Kidney (tissue), 14 donors: ENCODE measurements around the gene DUSP23. TPM values are rescaled to one million over a fixed set of nuclear protein-coding genes. Genes with fewer than 3 reads are reported as not detected.
A peak's percentile ranks its signal among the peaks of the same experiment; 100 is the strongest.

Experiments
- DNase-seq, 5 donors: peaks; one replicate each; pipeline ENCODE4 v3.0.0-alpha.2; 2013 to 2020
- FAIRE-seq: peaks from 2 replicates; lab custom pipeline; 2012; peaks lifted over from hg19 to GRCh38; lab: Jason Lieb, UNC
- H3K27ac ChIP-seq, 2 donors: one replicate each; pipeline ENCODE4 v1.7.0; 2013; ENCODE audit warnings: low read depth in 2 of 2, low read length in 2 of 2, inconsistent platforms in 1 of 2
- H3K27me3 ChIP-seq: one replicate; pipeline ENCODE4 v1.7.1; 2013; ENCODE audit warnings: low read length, inconsistent platforms; ENCODE audit not compliant: control insufficient read depth, insufficient read depth
- H3K36me3 ChIP-seq, 3 donors: one replicate each; pipeline versions ENCODE4 v1.7.0 to v1.7.1; 2013; ENCODE audit warnings: low read length in 3 of 3, control low read depth in 1 of 3, inconsistent platforms in 1 of 3; ENCODE audit not compliant: insufficient read depth in 3 of 3, control insufficient read depth in 2 of 3
- H3K4me1 ChIP-seq, 3 donors: one replicate each; pipeline versions ENCODE4 v1.7.0 to v1.7.1; 2013; ENCODE audit warnings: low read length in 3 of 3, inconsistent platforms in 1 of 3, low read depth in 1 of 3; ENCODE audit not compliant: control insufficient read depth in 2 of 3, insufficient read depth in 2 of 3
- H3K4me3 ChIP-seq, 3 donors: one replicate each; pipeline versions ENCODE4 v1.7.0 to v1.8.1; 2013; ENCODE audit warnings: low read length in 3 of 3, control low read depth in 1 of 3, inconsistent platforms in 1 of 3
- H3K9ac ChIP-seq, 3 donors: one replicate each; pipeline versions ENCODE4 v1.7.0 to v1.7.1; 2013; ENCODE audit warnings: low read length in 3 of 3, control low read depth in 1 of 3, inconsistent platforms in 1 of 3
- H3K9me3 ChIP-seq, 3 donors: one replicate each; pipeline versions ENCODE4 v1.7.0 to v1.7.1; 2013; ENCODE audit warnings: low read length in 3 of 3, control low read depth in 1 of 3, inconsistent platforms in 1 of 3; ENCODE audit not compliant: control insufficient read depth in 2 of 3, insufficient read depth in 1 of 3
- intact Hi-C: fragments of 100-400 bp; cut with DNase I; formaldehyde crosslinking; loops from one replicate; pipeline ENCODE4 v1.11.1; 2022
- polyA plus RNA-seq: library from polyadenylated mRNA; stranded (reverse); fragments of 350-450 nt; fragmentation: Illumina TruSeq; extraction: RNeasy Lipid Tissue Mini Kit (QIAGEN cat#74804); gene quantifications from one replicate; pipeline ENCODE4 v1.2.3, GENCODE V29; 2014; ENCODE audit warnings: low read depth, low replicate concordance; ENCODE audit not compliant: insufficient read depth
- total RNA-seq: library from RNA; stranded (reverse); fragmentation: NEBNext Ultra II Directional; extraction: Animal tissue kit (Norgen Biotek cat#: 25700); gene quantifications from one replicate; pipeline ENCODE4 v1.2.1, GENCODE V29; 2021
- TF ChIP-seq, protein P1 (sequence below): IDR thresholded peaks from 3 replicates; pipeline ENCODE4 v1.5.1; 2012; ENCODE audit warnings: mild to moderate bottlenecking, moderate library complexity, borderline replicate concordance; ENCODE audit not compliant: insufficient read depth; ENCODE audit errors: extremely low read depth
- donor health status: control.
- donor health status: control.
- donor health status: control.
- donor health status: control.
- donor health status: control.
- donor health status: DM: yes; HTN: yes; CAD: no.
- donor health status: Normal renal cell carcinoma (clear cell type).

DUSP23 gene
- total and polyA plus RNA-seq, 2 donors from 2014 or later, result 128 to 327 TPM

DNA sequence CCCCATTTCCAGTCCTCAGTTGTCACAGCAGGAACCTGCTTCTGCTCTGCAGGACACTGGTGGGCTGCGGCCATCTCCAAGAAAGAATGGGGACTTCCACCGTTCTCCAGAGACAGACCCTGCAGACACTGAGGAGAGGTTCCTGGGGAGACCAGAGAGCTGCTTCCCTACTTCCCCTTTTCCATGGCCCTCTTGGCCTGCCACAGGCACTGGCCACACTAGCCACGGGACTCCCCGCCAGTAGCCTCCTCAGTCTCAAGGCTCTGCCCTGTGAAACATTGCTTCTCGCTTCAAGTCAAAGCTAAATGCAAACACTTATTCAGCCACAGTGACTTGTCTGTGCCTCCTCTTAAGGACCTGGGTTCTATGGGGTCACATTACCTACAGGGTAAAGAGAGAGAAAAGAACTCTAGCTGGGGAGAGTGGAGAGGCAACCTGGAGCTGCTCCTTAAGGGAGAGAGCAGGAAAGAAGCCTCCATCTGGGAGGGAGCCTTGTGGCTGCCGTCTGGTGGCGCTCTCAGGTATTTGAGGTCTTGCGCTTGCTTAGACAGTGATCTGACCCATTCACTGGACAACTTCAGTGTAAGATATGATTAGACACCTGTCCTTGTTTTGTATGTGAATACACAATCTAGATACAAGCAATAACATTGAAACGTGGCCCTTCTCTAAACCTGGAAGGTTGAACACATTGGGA lies 40.6 kb downstream of the DUSP23 start:
- Histone ChIP-seq H3K9ac (no peak overlapping the region), H3K9me3 (no peaks in the 10 kb centered on the region), H3K27me3 (no peaks in the 10 kb centered on the region), H3K4me1 (peaks cover 0 to 1% (median 0%) of the 10 kb centered on the region in 3 donors), H3K4me3 (no peak overlapping the region), H3K36me3 (no peaks in the 10 kb centered on the region), H3K27ac (no peak overlapping the region)
- TF ChIP-seq, protein P1, sequence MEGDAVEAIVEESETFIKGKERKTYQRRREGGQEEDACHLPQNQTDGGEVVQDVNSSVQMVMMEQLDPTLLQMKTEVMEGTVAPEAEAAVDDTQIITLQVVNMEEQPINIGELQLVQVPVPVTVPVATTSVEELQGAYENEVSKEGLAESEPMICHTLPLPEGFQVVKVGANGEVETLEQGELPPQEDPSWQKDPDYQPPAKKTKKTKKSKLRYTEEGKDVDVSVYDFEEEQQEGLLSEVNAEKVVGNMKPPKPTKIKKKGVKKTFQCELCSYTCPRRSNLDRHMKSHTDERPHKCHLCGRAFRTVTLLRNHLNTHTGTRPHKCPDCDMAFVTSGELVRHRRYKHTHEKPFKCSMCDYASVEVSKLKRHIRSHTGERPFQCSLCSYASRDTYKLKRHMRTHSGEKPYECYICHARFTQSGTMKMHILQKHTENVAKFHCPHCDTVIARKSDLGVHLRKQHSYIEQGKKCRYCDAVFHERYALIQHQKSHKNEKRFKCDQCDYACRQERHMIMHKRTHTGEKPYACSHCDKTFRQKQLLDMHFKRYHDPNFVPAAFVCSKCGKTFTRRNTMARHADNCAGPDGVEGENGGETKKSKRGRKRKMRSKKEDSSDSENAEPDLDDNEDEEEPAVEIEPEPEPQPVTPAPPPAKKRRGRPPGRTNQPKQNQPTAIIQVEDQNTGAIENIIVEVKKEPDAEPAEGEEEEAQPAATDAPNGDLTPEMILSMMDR, result peak; percentile 33
- intact Hi-C loops, result no loop called here
- DNase-seq (peak in 2 of 5 donors; percentile 73 to 81), FAIRE-seq (no peak)

DNA sequence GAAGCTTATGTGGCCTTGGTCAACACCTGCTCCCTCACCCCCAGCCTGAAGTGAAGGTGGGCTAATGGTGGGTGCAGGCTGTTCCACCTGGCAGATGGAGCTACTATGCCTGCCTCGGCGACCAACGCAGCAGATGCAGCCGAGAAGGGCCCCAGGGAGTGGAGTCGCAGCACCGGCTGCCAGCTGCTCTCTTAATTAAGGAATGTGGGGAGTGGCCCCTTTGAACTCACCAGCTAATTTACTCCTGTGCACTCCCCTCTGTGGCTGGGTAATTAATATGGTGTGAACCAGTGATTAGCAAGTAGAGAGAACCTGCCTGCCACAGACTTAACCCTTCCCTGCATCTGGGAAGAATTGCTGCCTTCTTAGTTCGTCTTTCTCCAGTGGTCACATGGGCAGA lies 42.6 kb downstream of the DUSP23 start:
- H3K27ac ChIP-seq, result no peak overlapping the region
- no peaks in the 10 kb centered on the region for H3K9me3 ChIP-seq
- intact Hi-C loops, result no loop called here
- no peak overlapping the region for H3K4me3 ChIP-seq
- no peaks in the 10 kb centered on the region for H3K27me3 ChIP-seq
- TF ChIP-seq, protein P1, result no peak
- DNase-seq, result peak in 4 of 5 donors; percentile 69 to 88 (median 80)
- peaks cover 0 to 2% (median 0%) of the 10 kb centered on the region in 3 donors for H3K4me1 ChIP-seq
- no peak for FAIRE-seq
- no peaks in the 10 kb centered on the region for H3K36me3 ChIP-seq
- H3K9ac ChIP-seq, result no peak overlapping the region

DNA sequence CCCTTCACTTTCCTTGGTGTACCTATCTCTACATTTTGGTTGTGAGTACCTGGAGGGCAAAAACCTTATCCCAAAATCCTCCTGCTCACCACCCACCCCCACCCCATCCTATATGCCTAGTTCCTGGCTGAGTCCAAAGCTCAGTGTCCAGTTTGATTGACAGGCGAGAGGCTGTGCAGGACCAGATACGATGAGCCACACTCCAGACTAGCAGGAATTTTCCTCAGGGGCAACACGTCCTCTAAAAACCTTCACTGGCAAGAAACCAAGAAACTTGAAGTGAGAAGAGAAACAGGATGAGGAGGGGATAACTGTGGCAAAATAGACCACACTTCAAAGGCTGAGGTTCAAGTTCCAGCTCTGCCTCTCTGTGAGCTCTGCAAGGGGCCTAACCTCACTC lies 44.8 kb downstream of the DUSP23 start:
- TF ChIP-seq, protein P1, result no peak
- H3K9ac ChIP-seq, result no peak overlapping the region
- FAIRE-seq (no peak), DNase-seq (no peak)
- no peaks in the 10 kb centered on the region for H3K27me3 ChIP-seq
- intact Hi-C loops, result no loop called here
- no peaks in the 10 kb centered on the region for H3K36me3 ChIP-seq
- H3K27ac ChIP-seq, result no peak overlapping the region
- H3K4me3 ChIP-seq, result no peak overlapping the region
- H3K4me1 ChIP-seq, result peaks cover 0 to 2% (median 0%) of the 10 kb centered on the region in 3 donors
- no peaks in the 10 kb centered on the region for H3K9me3 ChIP-seq
